Panc1 (cell line): ENCODE data around the gene TBX1.

Source experiments
- CTCF ChIP-seq: fragments of 450-650 bp; IDR thresholded peaks from 2 replicates; pipeline ENCODE4 v1.5.1; 2017; ENCODE audit warnings: mild to moderate bottlenecking
- POLR2AphosphoS5 ChIP-seq: IDR thresholded peaks from 2 replicates; pipeline ENCODE4 v1.6.1; 2012; ENCODE audit warnings: mild to moderate bottlenecking, low read depth, low read length, moderate library complexity
- REST ChIP-seq, 2 experiments: IDR thresholded peaks; 2 replicates each; pipeline ENCODE4 v1.6.1; 2011 to 2012; ENCODE audit warnings: low read depth in 2 of 2, control low read depth in 1 of 2, low read length in 1 of 2, mild to moderate bottlenecking in 1 of 2, moderate library complexity in 1 of 2; ENCODE audit not compliant: insufficient read depth in 1 of 2

- TF ChIP-seq POLR2AphosphoS5 (no peak), CTCF (no peak), REST (IDR thresholded peaks at IDR 0.05; ENCODE audit: insufficient read depth in 1 of 2, low read depth in 2 of 2, low read length in 1 of 2) (no peak)
Measured at GRCh38 chr22:19728271-19728670, 32.3 kb upstream of the TBX1 start.
